Lower leg skin (tissue), 3 donors: ENCODE results near the gene QRICH2.

Experiments used
- CTCF ChIP-seq, 3 donors: fragments of 450-650 bp; IDR thresholded peaks; one replicate each; pipeline ENCODE4 v1.5.1; 2016; ENCODE audit warnings: antibody characterized with exemption in 3 of 3, mild to moderate bottlenecking in 3 of 3, moderate library complexity in 2 of 3
- POLR2A ChIP-seq, 2 donors: fragments of 450-650 bp; IDR thresholded peaks; one replicate each; pipeline ENCODE4 v1.6.1; 2016 to 2017; ENCODE audit warnings: antibody characterized with exemption in 2 of 2, mild to moderate bottlenecking in 1 of 2, moderate library complexity in 1 of 2

DNA sequence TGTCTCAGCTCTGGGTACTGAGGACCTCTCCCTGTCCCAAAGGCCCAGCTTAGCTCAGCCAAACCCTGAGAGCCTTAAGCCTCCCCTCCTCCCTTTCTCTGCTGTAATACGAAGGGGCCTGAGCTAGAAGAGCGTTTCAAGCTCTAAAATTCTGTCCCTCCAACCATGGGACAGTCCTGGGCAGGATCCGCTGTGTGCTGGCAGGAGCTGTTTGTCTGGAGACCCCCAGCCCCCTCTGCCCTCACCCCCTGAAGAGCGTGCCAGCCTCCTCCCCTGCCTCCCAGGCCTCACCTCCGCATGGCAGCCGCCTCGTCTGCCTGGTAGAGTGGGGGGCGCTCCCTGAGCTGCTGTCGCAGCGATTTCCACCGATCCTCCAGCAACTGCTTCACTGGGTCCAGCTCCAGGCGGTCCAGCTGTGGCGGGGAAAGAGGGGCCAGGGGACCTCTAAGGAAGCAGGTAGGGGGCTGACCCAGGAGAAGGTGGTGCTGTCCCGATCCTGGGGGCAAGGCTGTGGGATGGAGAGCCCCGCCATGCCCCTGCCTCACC, 28.3 kb downstream of the QRICH2 start:
- no peak for TF ChIP-seq CTCF (IDR thresholded peaks at IDR 0.05)
- no peak for TF ChIP-seq POLR2A (IDR thresholded peaks at IDR 0.05)
